OCI-LY7 (cell line): ENCODE measurements around the gene GNAZ. TPM values are rescaled to one million over a fixed set of nuclear protein-coding genes. Genes with fewer than 3 reads are reported as not detected.

Experiments used
- BruUV-seq: library from RNA; stranded (reverse); fragments of 400-500 nt; replicated peaks from 2 replicates; lab custom pipeline; 2021; lab: Mats Ljungman, UMichigan
- CTCF ChIA-PET: fragments of 300-600 bp; sonication (Branson Sonifier 250); formaldehyde crosslinking; loops from one replicate; lab custom pipeline; 2022; ENCODE audit warnings: antibody characterized with exemption; ENCODE audit not compliant: unreplicated experiment; lab: Charles Lee
- POLR2A ChIA-PET: fragments of 300-600 bp; sonication (Branson Sonifier 250); formaldehyde crosslinking; loops from one replicate; lab custom pipeline; 2022; ENCODE audit warnings: antibody characterized with exemption; lab: Charles Lee
- DNase-seq: peaks from one replicate; pipeline ENCODE4 v3.0.0-alpha.2; 2015; ENCODE audit warnings: low spot score
- H2AFZ ChIP-seq: fragments of 200-600 bp; sonication (generic), shearing (Covaris generic); 2 replicates; pipeline ENCODE4 v1.6.1; 2014; ENCODE audit warnings: mild to moderate bottlenecking, antibody characterized with exemption, low read length, moderate library complexity
- H3K27ac ChIP-seq: fragments of 200-600 bp; sonication (generic); 2 replicates; pipeline ENCODE4 v1.5.1; 2014; ENCODE audit warnings: mixed run types, low read depth, mild to moderate bottlenecking, moderate library complexity, low read length, inconsistent platforms; ENCODE audit not compliant: poor library complexity, severe bottlenecking
- H3K36me3 ChIP-seq: fragments of 200-600 bp; sonication (generic); 2 replicates; pipeline ENCODE4 v1.6.1; 2014; ENCODE audit warnings: mild to moderate bottlenecking, antibody characterized with exemption, low read length, moderate library complexity, mixed read lengths; ENCODE audit not compliant: insufficient read depth
- H3K4me1 ChIP-seq: fragments of 200-600 bp; sonication (generic); 2 replicates; pipeline ENCODE4 v1.5.1; 2014; ENCODE audit warnings: mild to moderate bottlenecking, low read length; ENCODE audit not compliant: insufficient read depth, poor library complexity, severe bottlenecking
- H3K4me2 ChIP-seq: fragments of 200-600 bp; sonication (generic); 2 replicates; pipeline ENCODE4 v1.6.1; 2014; ENCODE audit warnings: mild to moderate bottlenecking, low read length
- H3K4me3 ChIP-seq: fragments of 200-600 bp; sonication (generic); 2 replicates; pipeline ENCODE4 v1.5.1; 2014; ENCODE audit warnings: mild to moderate bottlenecking, low read depth, low read length; ENCODE audit not compliant: poor library complexity, severe bottlenecking
- H3K79me2 ChIP-seq: fragments of 200-600 bp; sonication (generic); 2 replicates; pipeline ENCODE4 v1.6.1; 2016; ENCODE audit warnings: low read depth, mild to moderate bottlenecking, low read length, moderate library complexity, mixed read lengths; ENCODE audit not compliant: insufficient read depth
- H3K9me2 ChIP-seq: fragments of 200-600 bp; sonication (generic); 2 replicates; pipeline ENCODE4 v1.6.1; 2016; ENCODE audit warnings: mild to moderate bottlenecking, low read length, mixed read lengths; ENCODE audit not compliant: insufficient read depth
- H3K9me3 ChIP-seq: fragments of 200-600 bp; sonication (generic); 2 replicates; pipeline ENCODE4 v1.6.1; 2014; ENCODE audit warnings: mild to moderate bottlenecking, mixed run types, low read length, mixed read lengths
- H4K20me1 ChIP-seq: fragments of 200-600 bp; sonication (generic); 2 replicates; pipeline ENCODE4 v1.6.1; 2014; ENCODE audit warnings: mild to moderate bottlenecking, antibody characterized with exemption, low read length, moderate library complexity, mixed read lengths; ENCODE audit not compliant: insufficient read depth
- EZH2phosphoT487 ChIP-seq: fragments of 200-600 bp; sonication (generic); IDR thresholded peaks from 2 replicates; pipeline ENCODE4 v1.6.1; 2018; ENCODE audit warnings: low read depth, borderline replicate concordance, mild to moderate bottlenecking, mixed run types, antibody characterized with exemption, low read length, moderate library complexity, mixed read lengths
- intact Hi-C: fragments of 100-400 bp; cut with micrococcal nuclease; formaldehyde crosslinking; loops from one replicate; pipeline ENCODE4 v1.10.0; 2022; ENCODE audit not compliant: unreplicated experiment
- total RNA-seq, 2 experiments: library from RNA; depleted of rRNA in 1 of 2; stranded (reverse); fragments of >200 nt in 1 of 2; shearing (Covaris generic) in 1 of 2; gene quantifications; 2 replicates each; pipeline ENCODE4 v1.2.3, GENCODE V29; 2014 to 2022
- TF ChIP-seq, protein P1 (sequence below): fragments of 200-600 bp; sonication (generic); conservative IDR thresholded peaks from 2 replicates; pipeline ENCODE4 v1.5.1; 2014; ENCODE audit warnings: mild to moderate bottlenecking, antibody characterized with exemption, low read length, moderate library complexity, mixed read lengths

GNAZ gene
- total RNA-seq, 2 experiments from 2014 or later: 38.5 to 46.4 TPM

DNA sequence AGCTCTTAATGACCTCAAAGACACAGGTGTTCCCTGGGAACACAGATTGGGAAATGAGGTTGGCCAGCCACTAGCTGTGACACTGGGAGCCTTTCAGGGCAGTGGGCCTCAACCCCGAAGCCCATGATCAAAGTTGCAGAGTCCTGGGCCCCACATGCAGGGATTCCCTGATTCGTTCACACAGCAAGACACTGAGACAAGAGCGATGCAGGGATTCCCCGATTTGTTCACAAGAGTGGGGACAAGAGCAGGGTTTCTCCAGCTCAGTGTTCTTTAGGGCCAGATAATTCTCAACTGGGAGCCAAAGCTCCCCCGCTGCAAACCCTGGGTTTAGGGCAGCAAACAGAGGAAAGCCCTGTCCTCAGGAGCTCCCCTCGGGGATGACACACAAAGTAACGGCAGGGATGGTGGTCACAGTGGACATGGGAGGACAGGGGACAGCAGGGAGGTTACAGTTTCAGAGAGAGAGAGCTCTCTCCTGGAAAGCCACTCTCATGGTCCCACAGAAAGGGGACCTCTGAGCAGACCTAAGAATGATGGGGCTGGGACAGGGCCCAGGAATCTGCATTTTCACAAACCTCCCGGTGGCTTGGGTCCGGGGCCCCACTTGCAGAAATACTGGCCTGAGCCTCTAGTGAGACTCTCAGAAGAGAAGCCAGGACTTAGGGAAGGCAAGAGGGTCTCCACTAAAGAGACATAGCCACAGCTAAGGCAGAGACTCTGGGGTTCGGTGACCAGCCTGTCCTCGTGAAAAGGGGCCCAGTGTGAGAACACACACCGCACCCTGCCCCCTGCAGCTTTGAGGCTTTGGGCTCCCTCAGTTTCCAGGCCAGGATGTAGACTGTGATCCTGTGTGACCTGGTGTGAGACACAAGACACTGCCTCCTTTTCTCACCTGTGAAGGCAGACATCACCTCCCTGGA lies 7.4 kb upstream of the GNAZ start:
- Histone ChIP-seq H3K4me3 (no peak overlapping the region), H3K27ac (no peak overlapping the region), H3K79me2 (no peaks in the 10 kb centered on the region), H3K9me2 (no peaks in the 10 kb centered on the region), H3K36me3 (no peaks in the 10 kb centered on the region), H3K9me3 (no peaks in the 10 kb centered on the region), H4K20me1 (no peaks in the 10 kb centered on the region), H3K4me2 (no peak overlapping the region), H2AFZ (no peak overlapping the region), H3K4me1 (peaks cover 46% of the 10 kb centered on the region)
- BruUV-seq: no TSS peak
- TF ChIP-seq, protein P1, sequence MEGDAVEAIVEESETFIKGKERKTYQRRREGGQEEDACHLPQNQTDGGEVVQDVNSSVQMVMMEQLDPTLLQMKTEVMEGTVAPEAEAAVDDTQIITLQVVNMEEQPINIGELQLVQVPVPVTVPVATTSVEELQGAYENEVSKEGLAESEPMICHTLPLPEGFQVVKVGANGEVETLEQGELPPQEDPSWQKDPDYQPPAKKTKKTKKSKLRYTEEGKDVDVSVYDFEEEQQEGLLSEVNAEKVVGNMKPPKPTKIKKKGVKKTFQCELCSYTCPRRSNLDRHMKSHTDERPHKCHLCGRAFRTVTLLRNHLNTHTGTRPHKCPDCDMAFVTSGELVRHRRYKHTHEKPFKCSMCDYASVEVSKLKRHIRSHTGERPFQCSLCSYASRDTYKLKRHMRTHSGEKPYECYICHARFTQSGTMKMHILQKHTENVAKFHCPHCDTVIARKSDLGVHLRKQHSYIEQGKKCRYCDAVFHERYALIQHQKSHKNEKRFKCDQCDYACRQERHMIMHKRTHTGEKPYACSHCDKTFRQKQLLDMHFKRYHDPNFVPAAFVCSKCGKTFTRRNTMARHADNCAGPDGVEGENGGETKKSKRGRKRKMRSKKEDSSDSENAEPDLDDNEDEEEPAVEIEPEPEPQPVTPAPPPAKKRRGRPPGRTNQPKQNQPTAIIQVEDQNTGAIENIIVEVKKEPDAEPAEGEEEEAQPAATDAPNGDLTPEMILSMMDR: no peak
- TF ChIP-seq EZH2phosphoT487: no peak
- no peak for DNase-seq
- intact Hi-C loops: no loop called here
- POLR2A ChIA-PET: interaction anchor here (0.6 kb wide), 2 partner anchors 27 to 781 kb away, joined by 3 read pairs; no protein-coding TSS in a partner anchor
- CTCF ChIA-PET: no interaction called here

DNA sequence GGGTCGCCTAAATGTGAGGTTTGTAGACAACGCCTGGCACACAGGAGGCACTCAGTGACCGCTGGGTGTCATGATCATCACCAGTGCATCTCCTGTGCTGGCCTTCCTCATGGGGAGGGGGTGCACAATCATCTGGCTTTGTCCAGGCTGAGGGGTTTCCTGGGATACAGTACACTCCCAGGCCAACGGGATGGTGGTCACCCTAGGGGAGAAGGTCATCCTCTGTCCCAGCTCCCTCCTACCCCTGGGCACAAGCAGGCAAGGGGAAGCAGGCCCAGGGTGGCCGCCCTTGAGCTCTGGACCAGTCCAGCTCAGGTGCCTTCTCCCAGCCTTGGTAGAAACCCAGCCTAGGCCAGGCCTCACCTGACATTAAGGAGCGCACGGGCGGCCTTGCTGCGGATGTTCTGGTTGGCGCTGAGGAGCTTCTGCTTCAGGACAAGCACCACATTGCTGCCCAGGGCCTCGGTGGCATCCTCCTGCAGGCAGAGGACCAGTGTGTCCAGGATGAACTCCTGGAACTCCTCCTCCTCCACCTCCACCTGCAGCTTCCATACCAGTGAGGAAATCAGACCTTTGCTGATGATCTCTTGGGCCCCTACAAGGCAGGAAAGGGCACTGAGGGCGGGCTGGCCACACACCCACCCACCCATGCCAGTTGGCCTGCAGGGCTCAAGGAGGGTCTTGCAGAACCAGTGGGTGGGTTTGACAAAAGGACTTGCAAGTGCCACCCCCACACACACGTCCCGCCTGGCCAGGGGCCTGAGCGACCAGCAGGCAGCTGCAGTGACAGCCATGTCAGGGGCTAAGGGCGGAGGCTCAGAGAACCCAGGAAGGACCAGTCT lies 6.6 kb upstream of the GNAZ start:
- no TSS peak for BruUV-seq
- H2AFZ ChIP-seq: no peak overlapping the region

More for the DNA sequence above, 6.6 kb upstream of the GNAZ start:
- Histone ChIP-seq H3K27ac (no peak overlapping the region), H4K20me1 (no peaks in the 10 kb centered on the region), H3K4me1 (peaks cover 55% of the 10 kb centered on the region), H3K4me2 (no peak overlapping the region), H3K9me3 (no peaks in the 10 kb centered on the region), H3K9me2 (no peaks in the 10 kb centered on the region), H3K36me3 (no peaks in the 10 kb centered on the region), H3K4me3 (no peak overlapping the region), H3K79me2 (no peaks in the 10 kb centered on the region)
- DNase-seq: no peak
- ChIA-PET CTCF (no interaction called here), POLR2A (interaction anchor here (1.0 to 1.2 kb wide), 2 partner anchors 9 to 27 kb away, joined by 3 to 5 read pairs; no protein-coding TSS in a partner anchor)
- no peak for TF ChIP-seq EZH2phosphoT487
- TF ChIP-seq, protein P1: no peak
- intact Hi-C loops: no loop called here
